BLaER1 (cell line): Measurements from ENCODE around the gene PRKAG2.
A peak's percentile ranks its signal among the peaks of the same experiment; 100 is the strongest.

Source experiments
- H3K27ac ChIP-seq: shearing (Covaris generic); formaldehyde crosslinking; 2 replicates; pipeline ENCODE4 v1.8.1; 2022
- H3K27me3 ChIP-seq: shearing (Covaris generic); formaldehyde crosslinking; 2 replicates; pipeline ENCODE4 v1.8.1; 2022
- H3K36me3 ChIP-seq: shearing (Covaris generic); formaldehyde crosslinking; 2 replicates; pipeline ENCODE4 v1.8.1; 2022
- H3K4me1 ChIP-seq: shearing (Covaris generic); formaldehyde crosslinking; 2 replicates; pipeline ENCODE4 v1.8.1; 2022
- H3K4me2 ChIP-seq: shearing (Covaris generic); formaldehyde crosslinking; 2 replicates; pipeline ENCODE4 v1.8.1; 2022
- H3K4me3 ChIP-seq: shearing (Covaris generic); formaldehyde crosslinking; 2 replicates; pipeline ENCODE4 v1.8.1; 2022
- H3K9ac ChIP-seq: shearing (Covaris generic); formaldehyde crosslinking; 2 replicates; pipeline ENCODE4 v1.8.1; 2022
- H3K9me3 ChIP-seq: shearing (Covaris generic); formaldehyde crosslinking; 2 replicates; pipeline ENCODE4 v1.8.1; 2022
- H4K20me1 ChIP-seq: shearing (Covaris generic); formaldehyde crosslinking; 2 replicates; pipeline ENCODE4 v1.8.1; 2022
- Cebpa-rat ChIP-seq: shearing (Covaris generic); IDR thresholded peaks from 2 replicates; pipeline ENCODE4 v1.8.1; 2022

The PRKAG2 gene

DNA sequence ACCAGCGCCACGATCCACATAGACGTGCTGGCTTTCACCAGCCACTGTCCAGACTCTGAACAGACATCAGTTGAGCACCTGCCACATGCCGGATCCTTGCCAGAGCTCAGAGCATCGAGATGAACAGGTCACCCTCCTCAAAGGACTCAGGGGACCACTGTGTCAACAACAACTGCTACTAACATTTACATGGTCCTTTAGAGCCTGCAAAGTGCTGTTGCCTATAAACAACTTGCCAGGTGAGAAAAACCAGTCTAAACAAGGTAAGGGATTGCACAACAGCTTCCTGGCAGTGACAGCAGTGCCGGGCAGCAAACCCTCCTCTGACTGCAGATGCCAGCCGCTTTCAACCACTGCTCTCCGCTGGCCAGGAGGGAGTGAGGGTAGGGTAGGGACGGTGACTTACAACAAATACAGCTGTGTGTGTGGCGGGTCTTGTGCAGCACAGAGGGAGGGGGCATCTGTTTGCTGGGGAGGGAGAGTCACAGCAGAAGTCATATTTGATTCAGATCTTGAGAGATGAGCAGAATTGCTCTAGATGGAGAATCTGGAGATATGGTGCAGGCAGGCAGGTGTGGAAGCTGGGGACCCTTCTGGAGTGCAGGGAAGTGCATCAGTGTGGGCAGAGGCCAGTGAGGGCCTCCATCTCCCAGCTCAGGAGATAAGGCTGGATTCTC, 324.4 kb downstream of the PRKAG2 start:
- no peak overlapping the region for H3K9ac ChIP-seq
- peak overlapping the region; percentile 70 for H3K4me2 ChIP-seq
- no peaks in the 10 kb centered on the region for H3K27me3 ChIP-seq
- H3K4me3 ChIP-seq: no peak overlapping the region
- H3K36me3 ChIP-seq: peaks cover 5% of the 10 kb centered on the region; the same call in 1 of the 2 replicates
- H3K9me3 ChIP-seq: no peaks in the 10 kb centered on the region
- H3K27ac ChIP-seq: peak overlapping the region; percentile 5; the same call in 1 of the 2 replicates
- peaks cover 65% of the 10 kb centered on the region for H3K4me1 ChIP-seq
- peak; percentile 66; the same call in 1 of the 2 replicates for TF ChIP-seq Cebpa-rat
- H4K20me1 ChIP-seq: no peaks in the 10 kb centered on the region

DNA sequence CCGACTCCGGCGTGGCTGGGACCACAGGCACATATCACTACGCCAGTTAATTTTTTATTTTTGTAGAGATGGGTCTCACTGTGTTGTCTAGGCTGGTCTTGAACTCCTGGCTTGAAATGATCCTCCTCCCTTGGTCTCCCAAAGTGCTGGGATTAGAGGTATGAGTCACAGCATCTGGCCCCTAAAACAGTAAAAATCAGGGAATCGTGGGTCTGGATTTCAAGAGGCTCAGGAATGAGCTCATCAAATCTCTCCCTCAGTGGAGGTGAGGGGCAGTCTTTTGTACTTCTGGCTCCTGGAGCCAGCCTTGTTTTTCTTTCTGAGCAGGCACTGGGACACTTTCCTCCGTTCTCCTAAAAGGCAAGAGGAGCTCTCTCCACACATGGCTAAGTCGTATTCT, 325.1 kb downstream of the PRKAG2 start:
- Histone ChIP-seq H4K20me1 (no peaks in the 10 kb centered on the region), H3K9me3 (no peaks in the 10 kb centered on the region), H3K36me3 (peaks cover under 1% of the 10 kb centered on the region; the same call in 1 of the 2 replicates), H3K27ac (0 out of 2 replicates have a peak overlapping the region, but pooled peaks have one; percentile 5), H3K27me3 (no peaks in the 10 kb centered on the region), H3K4me2 (peak overlapping the region; percentile 70), H3K9ac (no peak overlapping the region), H3K4me1 (peaks cover 72% of the 10 kb centered on the region), H3K4me3 (no peak overlapping the region)
- TF ChIP-seq Cebpa-rat: no peak

DNA sequence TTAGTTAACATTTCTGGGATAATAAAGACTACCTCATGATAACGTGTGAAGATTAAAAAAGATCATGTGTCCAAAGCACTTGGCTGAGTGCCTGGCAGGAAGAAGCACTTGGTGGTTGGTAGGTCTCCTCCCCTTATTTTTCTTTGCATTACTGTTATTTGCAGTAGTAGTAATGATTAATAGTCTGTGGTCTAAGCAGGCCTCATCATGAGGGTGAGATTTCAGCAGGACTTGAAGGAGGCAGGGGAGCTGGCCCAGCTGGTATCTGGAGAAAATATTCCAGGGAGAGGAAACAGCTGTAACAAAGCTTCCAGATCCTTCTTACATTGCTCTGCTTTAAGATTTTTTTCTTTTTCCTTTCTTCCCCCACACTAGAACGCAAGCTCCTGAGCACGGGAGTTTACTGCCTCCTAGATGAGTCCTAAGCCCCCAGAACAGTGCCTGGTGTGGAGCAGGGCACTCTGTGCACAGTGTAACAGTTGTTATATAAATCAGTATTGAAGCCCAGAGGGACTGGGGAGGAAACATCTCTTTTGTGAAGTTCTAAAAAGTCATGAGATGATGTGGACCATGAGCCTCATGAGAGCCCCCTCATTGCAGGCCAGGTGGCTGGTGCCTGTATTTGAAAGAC, 326.1 kb downstream of the PRKAG2 start:
- Histone ChIP-seq H3K4me1 (peaks cover 79% of the 10 kb centered on the region), H3K4me2 (peak overlapping the region; percentile 70), H3K27ac (peak overlapping the region; percentile 62; the same call in 1 of the 2 replicates), H3K27me3 (no peaks in the 10 kb centered on the region), H4K20me1 (no peaks in the 10 kb centered on the region), H3K9ac (peak overlapping the region; percentile 30; the same call in 1 of the 2 replicates), H3K9me3 (no peaks in the 10 kb centered on the region), H3K36me3 (no peaks in the 10 kb centered on the region), H3K4me3 (no peak overlapping the region)
- TF ChIP-seq Cebpa-rat: no peak

DNA sequence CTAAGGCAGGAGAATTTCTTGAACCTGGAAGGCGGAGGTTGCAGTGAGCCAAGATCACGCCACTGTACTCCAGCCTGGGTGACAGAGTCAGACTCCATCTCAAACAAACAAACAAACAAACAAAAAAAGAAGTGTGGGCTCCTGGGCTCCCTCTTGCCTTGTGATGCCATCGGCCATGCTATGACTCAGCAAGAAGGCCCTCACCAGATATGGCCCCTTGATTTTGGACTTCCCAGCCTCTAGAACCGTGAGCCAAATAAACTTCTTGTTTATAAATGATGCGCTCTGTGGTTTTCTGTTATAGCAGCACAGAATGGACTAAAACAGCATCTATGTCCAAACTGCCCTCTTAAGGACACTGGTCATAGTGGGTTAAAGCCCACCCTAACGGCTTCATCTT, 327.3 kb downstream of the PRKAG2 start:
- H3K4me1 ChIP-seq: peaks cover 79% of the 10 kb centered on the region
- no peak for TF ChIP-seq Cebpa-rat
- H3K27me3 ChIP-seq: no peaks in the 10 kb centered on the region
- peak overlapping the region; percentile 70 for H3K4me2 ChIP-seq
- H3K9ac ChIP-seq: no peak overlapping the region
- H3K27ac ChIP-seq: peak overlapping the region; percentile 62; the same call in 1 of the 2 replicates
- H3K36me3 ChIP-seq: no peaks in the 10 kb centered on the region
- no peak overlapping the region for H3K4me3 ChIP-seq
- no peaks in the 10 kb centered on the region for H3K9me3 ChIP-seq
- H4K20me1 ChIP-seq: no peaks in the 10 kb centered on the region

DNA sequence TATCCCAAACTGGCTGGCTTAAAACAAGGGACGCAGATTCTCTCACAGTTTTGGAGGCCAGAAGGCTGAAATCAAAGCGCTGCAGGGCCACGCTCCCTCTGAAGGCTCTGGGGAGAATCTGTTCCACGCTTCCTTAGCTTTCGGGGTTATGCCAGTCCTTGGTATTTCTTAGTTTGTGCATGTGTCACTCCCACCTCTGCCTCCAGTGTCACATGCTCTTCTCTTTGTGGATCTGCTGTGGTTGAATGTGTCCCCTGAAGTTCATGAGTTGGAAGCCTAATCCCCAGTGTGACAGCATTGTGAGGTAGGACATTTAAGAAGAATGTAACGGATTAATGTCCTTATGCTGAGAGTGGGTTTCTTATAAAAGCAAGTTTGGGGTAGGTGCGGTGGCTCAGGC, 327.8 kb downstream of the PRKAG2 start:
- Histone ChIP-seq H3K4me2 (peak overlapping the region; percentile 55), H3K4me3 (no peak overlapping the region), H3K36me3 (no peaks in the 10 kb centered on the region), H3K4me1 (peaks cover 79% of the 10 kb centered on the region), H3K9me3 (no peaks in the 10 kb centered on the region), H3K27me3 (no peaks in the 10 kb centered on the region), H4K20me1 (no peaks in the 10 kb centered on the region), H3K9ac (no peak overlapping the region), H3K27ac (no peak overlapping the region; the same call in 1 of the 2 replicates)
- no peak for TF ChIP-seq Cebpa-rat

DNA sequence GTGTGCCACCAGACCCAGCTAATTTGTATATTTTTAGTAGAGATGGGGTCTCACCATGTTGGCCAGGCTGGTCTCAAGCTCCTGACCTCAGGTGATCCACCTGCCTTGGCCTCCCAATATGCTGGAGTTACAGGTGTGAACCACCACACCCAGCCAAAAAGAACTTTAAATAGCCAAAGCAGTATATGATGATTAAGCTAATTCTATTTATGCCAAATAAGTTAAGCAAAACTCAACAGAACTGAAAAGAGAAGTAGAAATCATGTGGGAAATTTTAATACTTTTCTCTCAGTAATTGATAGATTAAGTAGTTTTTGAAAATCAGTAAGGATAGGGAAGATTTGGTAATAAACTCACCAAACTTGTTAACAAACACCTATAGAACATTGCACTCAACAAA, 332.7 kb downstream of the PRKAG2 start:
- Histone ChIP-seq H3K4me2 (no peak overlapping the region), H4K20me1 (no peaks in the 10 kb centered on the region), H3K9ac (no peak overlapping the region), H3K27me3 (no peaks in the 10 kb centered on the region), H3K4me1 (peaks cover 41% of the 10 kb centered on the region), H3K9me3 (no peaks in the 10 kb centered on the region), H3K36me3 (no peaks in the 10 kb centered on the region), H3K27ac (no peak overlapping the region), H3K4me3 (no peak overlapping the region)
- no peak for TF ChIP-seq Cebpa-rat

DNA sequence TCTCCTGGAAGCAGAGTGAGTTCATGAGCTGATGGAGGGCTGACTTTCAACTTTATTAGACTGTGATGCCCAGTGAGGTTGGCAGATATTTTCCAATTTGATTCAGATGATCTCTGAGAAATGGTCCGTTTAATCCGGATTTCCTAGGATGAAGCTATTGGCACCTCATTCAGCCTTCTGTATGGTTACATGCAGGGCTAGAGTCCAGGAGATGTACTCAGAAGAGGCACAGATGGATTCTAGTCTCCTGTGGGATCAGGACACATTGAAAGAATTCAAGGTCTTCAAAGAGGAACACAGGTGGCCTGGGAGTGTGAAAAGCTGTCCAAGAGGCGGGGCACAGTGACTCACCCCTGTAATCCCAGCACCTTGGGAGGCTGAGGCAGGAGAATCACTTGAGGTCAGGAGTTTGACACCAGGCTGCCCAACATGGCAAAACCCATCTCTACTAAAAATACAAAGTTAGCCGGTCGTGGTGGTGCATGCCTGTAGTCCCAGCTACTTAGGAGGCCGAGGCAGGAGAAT, 334.2 kb downstream of the PRKAG2 start:
- Histone ChIP-seq H4K20me1 (no peaks in the 10 kb centered on the region), H3K4me1 (peaks cover 38% of the 10 kb centered on the region), H3K4me3 (no peak overlapping the region), H3K36me3 (no peaks in the 10 kb centered on the region), H3K27me3 (no peaks in the 10 kb centered on the region), H3K4me2 (no peak overlapping the region), H3K27ac (no peak overlapping the region), H3K9me3 (no peaks in the 10 kb centered on the region), H3K9ac (no peak overlapping the region)
- no peak for TF ChIP-seq Cebpa-rat

DNA sequence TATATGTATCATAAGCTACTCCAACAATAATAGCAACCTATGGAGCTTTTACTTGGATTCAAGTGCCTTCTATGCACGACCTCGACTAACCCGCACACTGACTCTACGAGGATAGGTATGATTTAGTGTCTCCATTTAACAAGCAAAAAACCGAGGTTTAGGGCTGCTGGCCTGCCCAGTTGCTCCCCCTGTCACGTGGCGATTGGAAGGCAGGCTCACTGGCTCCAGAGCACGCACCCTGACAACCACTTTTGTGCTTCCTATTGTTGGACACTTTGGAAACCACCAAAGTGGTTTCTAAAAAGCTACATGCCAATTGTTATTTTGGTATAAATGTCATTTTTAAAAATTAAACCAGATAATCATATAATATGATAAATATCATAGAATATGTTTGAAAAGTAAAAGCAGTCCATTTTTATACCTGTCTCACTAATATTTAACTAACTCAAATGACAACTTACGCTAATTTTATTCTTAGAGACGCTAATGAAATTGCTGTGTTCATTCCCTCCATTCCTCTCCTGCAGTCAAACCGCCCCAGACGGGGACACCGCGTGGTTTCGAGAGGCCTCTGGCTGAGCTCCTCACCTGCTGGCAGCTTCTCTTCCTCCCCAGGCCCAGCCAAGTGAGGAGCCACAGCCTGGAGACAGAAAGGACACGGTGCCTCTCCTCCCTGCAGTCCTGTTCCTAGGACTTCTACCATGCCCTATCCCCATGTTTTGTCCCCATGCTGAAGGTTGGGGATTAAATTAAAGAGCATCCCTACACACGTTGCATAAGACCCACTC, 335.0 kb downstream of the PRKAG2 start:
- H3K4me3 ChIP-seq: no peak overlapping the region
- no peaks in the 10 kb centered on the region for H3K36me3 ChIP-seq
- no peak overlapping the region for H3K9ac ChIP-seq
- H3K4me1 ChIP-seq: peaks cover 30% of the 10 kb centered on the region
- TF ChIP-seq Cebpa-rat: no peak
- no peaks in the 10 kb centered on the region for H3K27me3 ChIP-seq
- H3K27ac ChIP-seq: no peak overlapping the region
- H3K9me3 ChIP-seq: no peaks in the 10 kb centered on the region
- no peaks in the 10 kb centered on the region for H4K20me1 ChIP-seq
- H3K4me2 ChIP-seq: no peak overlapping the region

DNA sequence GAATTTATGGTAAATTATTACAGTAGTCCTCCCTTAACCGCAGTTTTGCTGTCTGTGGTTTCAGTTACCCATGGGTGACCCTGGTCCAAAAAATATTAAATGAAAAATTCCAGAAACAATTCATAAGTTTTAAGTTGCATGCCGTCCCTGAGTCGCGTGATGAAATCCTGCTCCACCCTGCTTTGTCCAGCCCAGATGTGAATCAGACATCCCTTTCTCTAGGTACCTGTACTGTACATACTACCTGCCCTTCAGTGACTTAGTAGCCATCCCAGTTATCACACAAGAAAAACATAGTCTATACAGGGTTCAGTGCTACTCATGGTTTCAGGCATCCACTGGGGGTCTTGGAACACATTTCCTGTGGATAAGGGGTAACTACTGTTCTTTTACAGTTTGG, 336.8 kb downstream of the PRKAG2 start:
- Histone ChIP-seq H4K20me1 (no peaks in the 10 kb centered on the region), H3K9me3 (no peaks in the 10 kb centered on the region), H3K36me3 (no peaks in the 10 kb centered on the region), H3K27ac (no peak overlapping the region), H3K27me3 (no peaks in the 10 kb centered on the region), H3K9ac (no peak overlapping the region), H3K4me3 (no peak overlapping the region), H3K4me2 (peak overlapping the region; percentile 28), H3K4me1 (peaks cover 23% of the 10 kb centered on the region)
- TF ChIP-seq Cebpa-rat: no peak
